ENCODE results near the gene FAM117B. TPM values are rescaled to one million over a fixed set of nuclear protein-coding genes. Genes with fewer than 3 reads are reported as not detected.

The FAM117B gene
- total and polyA plus RNA-seq, 4 donors, result 0.65 to 3.4 (median 2.4) TPM

DNA sequence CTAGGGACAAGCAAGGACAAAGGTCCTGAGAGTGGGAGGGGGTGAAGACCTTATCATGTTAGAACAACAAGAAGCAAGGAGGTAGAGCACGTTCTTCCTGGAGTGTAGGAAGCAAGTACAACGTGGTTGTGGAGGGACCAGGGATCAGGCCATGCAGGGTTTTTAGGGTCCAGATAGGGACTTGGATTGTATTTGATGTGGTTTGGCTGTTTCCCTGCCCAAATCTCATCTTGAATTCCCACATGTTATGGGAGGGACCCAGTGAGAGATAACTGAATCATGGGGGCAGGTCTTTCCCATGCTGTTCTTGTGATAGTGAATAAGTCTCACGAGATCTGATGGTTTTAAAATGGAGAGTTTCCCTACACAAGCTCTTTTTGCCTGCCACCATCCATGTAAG, 183.6 kb downstream of the FAM117B start:
- Histone ChIP-seq H3K27ac (ENCODE audit: low read depth in 1 of 2, low read length in 2 of 2) (no peak overlapping the region), H3K36me3 (ENCODE audit: control insufficient read depth in 4 of 4, insufficient read depth in 3 of 4, low read depth in 1 of 4, low read length in 3 of 4) (no peaks in the 10 kb centered on the region), H3K9me3 (ENCODE audit: control insufficient read depth in 4 of 4, low read length in 3 of 4) (no peaks in the 10 kb centered on the region), H3K4me3 (ENCODE audit: low read depth in 1 of 3, low read length in 3 of 3) (no peak overlapping the region), H3K9ac (ENCODE audit: low read depth in 1 of 2, low read length in 2 of 2) (no peak overlapping the region), H3K27me3 (ENCODE audit: control insufficient read depth in 4 of 4, insufficient read depth in 4 of 4, low read length in 3 of 4) (no peaks in the 10 kb centered on the region), H3K4me1 (ENCODE audit: control insufficient read depth in 4 of 4, insufficient read depth in 4 of 4, low read length in 3 of 4) (no peaks in the 10 kb centered on the region)
- TF ChIP-seq FOXA2 (IDR thresholded peaks at IDR 0.05), result no peak
- TF ChIP-seq TAF1 (conservative IDR thresholded peaks at IDR 0.05), result no peak
- TF ChIP-seq SP1 (IDR thresholded peaks at IDR 0.05), result no peak
- TF ChIP-seq HNF4A (conservative IDR thresholded peaks at IDR 0.05), result no peak
- TF ChIP-seq EGR1 (IDR thresholded peaks at IDR 0.05; ENCODE audit: low read depth in 2 of 2), result no peak
- TF ChIP-seq, protein P1, sequence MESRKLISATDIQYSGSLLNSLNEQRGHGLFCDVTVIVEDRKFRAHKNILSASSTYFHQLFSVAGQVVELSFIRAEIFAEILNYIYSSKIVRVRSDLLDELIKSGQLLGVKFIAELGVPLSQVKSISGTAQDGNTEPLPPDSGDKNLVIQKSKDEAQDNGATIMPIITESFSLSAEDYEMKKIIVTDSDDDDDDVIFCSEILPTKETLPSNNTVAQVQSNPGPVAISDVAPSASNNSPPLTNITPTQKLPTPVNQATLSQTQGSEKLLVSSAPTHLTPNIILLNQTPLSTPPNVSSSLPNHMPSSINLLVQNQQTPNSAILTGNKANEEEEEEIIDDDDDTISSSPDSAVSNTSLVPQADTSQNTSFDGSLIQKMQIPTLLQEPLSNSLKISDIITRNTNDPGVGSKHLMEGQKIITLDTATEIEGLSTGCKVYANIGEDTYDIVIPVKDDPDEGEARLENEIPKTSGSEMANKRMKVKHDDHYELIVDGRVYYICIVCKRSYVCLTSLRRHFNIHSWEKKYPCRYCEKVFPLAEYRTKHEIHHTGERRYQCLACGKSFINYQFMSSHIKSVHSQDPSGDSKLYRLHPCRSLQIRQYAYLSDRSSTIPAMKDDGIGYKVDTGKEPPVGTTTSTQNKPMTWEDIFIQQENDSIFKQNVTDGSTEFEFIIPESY (IDR thresholded peaks at IDR 0.05), result no peak
- TF ChIP-seq, protein P2, sequence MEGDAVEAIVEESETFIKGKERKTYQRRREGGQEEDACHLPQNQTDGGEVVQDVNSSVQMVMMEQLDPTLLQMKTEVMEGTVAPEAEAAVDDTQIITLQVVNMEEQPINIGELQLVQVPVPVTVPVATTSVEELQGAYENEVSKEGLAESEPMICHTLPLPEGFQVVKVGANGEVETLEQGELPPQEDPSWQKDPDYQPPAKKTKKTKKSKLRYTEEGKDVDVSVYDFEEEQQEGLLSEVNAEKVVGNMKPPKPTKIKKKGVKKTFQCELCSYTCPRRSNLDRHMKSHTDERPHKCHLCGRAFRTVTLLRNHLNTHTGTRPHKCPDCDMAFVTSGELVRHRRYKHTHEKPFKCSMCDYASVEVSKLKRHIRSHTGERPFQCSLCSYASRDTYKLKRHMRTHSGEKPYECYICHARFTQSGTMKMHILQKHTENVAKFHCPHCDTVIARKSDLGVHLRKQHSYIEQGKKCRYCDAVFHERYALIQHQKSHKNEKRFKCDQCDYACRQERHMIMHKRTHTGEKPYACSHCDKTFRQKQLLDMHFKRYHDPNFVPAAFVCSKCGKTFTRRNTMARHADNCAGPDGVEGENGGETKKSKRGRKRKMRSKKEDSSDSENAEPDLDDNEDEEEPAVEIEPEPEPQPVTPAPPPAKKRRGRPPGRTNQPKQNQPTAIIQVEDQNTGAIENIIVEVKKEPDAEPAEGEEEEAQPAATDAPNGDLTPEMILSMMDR (IDR thresholded peaks at IDR 0.05; ENCODE audit: low read depth, low read length, missing input control), result no peak
- TF ChIP-seq, protein P3, sequence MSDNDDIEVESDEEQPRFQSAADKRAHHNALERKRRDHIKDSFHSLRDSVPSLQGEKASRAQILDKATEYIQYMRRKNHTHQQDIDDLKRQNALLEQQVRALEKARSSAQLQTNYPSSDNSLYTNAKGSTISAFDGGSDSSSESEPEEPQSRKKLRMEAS (IDR thresholded peaks at IDR 0.05), result no peak
- no peak for TF ChIP-seq JUND (IDR thresholded peaks at IDR 0.05)
- no peak for TF ChIP-seq HNF4G (IDR thresholded peaks at IDR 0.05)
- no peak for TF ChIP-seq RAD21 (IDR thresholded peaks at IDR 0.05)
- DNase-seq (ENCODE audit: low spot score), result no peak
- 73% methylated on average over 3 of the region's 3 CpGs for WGBS

Small RNA genes lying within 50 kb of the gene (small RNA-seq; reads per million reads assigned to genes)
- not detected for gene MTND4LP17

Other genes starting within 250 kb of the FAM117B start
- gene ICA1L, start 236.8 kb downstream of the FAM117B start, total RNA-seq, result 1 to 10 TPM in 1 of 2 donors, under 1 TPM in 1; 0.92 to 1.7 TPM
- under 1 TPM; 0.15 to 0.65 TPM for gene ICA1L, start 236.8 kb downstream of the FAM117B start, polyA plus RNA-seq